HCT116 (cell line): ENCODE results near the gene NCLN.

Experiments used
- CTCF ChIP-seq, 3 experiments: fragments of 200-600 bp in 1 of 3; sonication (generic) in 1 of 3; IDR thresholded peaks in 2 of 3; conservative IDR thresholded peaks in 1 of 3; 2 replicates each; pipeline ENCODE4 v1.5.1; 2012 to 2017; ENCODE audit warnings: low read depth in 2 of 3, low read length in 2 of 3, antibody characterized with exemption in 1 of 3, borderline replicate concordance in 1 of 3, control low read depth in 1 of 3, mild to moderate bottlenecking in 1 of 3, mixed read lengths in 1 of 3, mixed run types in 1 of 3, moderate library complexity in 1 of 3; ENCODE audit not compliant: insufficient read depth in 1 of 3
- POLR2A ChIP-seq: IDR thresholded peaks from 2 replicates; pipeline ENCODE4 v1.7.0; 2011; ENCODE audit warnings: borderline replicate concordance; ENCODE audit not compliant: insufficient read depth, insufficient read length; ENCODE audit errors: extremely low read depth

- TF ChIP-seq CTCF (IDR thresholded peaks at IDR 0.05 in 2 of 3, conservative IDR thresholded peaks at IDR 0.05 in 1 of 3; ENCODE audit: borderline replicate concordance in 1 of 3, insufficient read depth in 1 of 3, low read depth in 2 of 3, low read length in 2 of 3) (no peak), POLR2A (no peak)
Measured at GRCh38 chr19:3142292-3142670, 43.4 kb upstream of the NCLN start.
